Measurements from ENCODE around the gene RNF167.

DNA sequence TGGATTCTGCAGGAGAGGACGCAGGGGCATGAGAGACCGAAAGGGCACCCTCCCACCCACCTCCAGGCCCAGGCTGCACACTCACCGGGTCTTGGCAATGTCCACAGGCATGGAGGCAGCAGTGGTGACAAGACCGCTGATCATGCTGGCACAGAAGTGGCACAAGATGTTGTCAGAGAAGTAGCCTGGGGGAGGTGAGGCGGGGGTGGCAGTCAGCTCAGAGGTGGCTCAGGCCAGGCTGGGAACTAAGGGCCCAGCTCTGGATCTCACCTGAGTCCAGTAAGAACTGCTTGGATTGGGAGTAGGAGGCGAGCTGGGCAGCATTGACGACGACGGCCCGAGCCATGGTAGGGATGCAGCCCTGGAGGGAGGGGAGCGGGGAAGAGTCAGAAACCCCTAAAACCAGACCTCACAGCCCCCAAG, 2.0 kb upstream of the RNF167 start:
- TF ChIP-seq, protein P1, sequence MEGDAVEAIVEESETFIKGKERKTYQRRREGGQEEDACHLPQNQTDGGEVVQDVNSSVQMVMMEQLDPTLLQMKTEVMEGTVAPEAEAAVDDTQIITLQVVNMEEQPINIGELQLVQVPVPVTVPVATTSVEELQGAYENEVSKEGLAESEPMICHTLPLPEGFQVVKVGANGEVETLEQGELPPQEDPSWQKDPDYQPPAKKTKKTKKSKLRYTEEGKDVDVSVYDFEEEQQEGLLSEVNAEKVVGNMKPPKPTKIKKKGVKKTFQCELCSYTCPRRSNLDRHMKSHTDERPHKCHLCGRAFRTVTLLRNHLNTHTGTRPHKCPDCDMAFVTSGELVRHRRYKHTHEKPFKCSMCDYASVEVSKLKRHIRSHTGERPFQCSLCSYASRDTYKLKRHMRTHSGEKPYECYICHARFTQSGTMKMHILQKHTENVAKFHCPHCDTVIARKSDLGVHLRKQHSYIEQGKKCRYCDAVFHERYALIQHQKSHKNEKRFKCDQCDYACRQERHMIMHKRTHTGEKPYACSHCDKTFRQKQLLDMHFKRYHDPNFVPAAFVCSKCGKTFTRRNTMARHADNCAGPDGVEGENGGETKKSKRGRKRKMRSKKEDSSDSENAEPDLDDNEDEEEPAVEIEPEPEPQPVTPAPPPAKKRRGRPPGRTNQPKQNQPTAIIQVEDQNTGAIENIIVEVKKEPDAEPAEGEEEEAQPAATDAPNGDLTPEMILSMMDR (IDR thresholded peaks at IDR 0.05; ENCODE audit: low read depth, low read length): no peak
- no peak for TF ChIP-seq EZH2phosphoT487 (IDR thresholded peaks at IDR 0.05; ENCODE audit: low read depth)
